ENCODE results near the gene MYOF. TPM values are rescaled to one million over a fixed set of nuclear protein-coding genes. Genes with fewer than 3 reads are reported as not detected.
"Not testable (repeated sequence)": the region's sequence is repeated elsewhere in the genome, so short reads cannot be mapped to it uniquely, and the experiment has no call there.

MYOF gene
- total and polyA plus RNA-seq, 7 donors: 0.70 to 9.4 (median 4.2) TPM

GRCh38 chr10:93287775-93288174 is 194.4 kb downstream of the MYOF start:
- TF ChIP-seq CTCF (IDR thresholded peaks at IDR 0.05): no peak
- DNase-seq: no peak
- Histone ChIP-seq H3K36me3 (ENCODE audit: insufficient read depth in 1 of 2, low read depth in 1 of 2) (no peaks in the 10 kb centered on the region), H3K4me3 (no peak overlapping the region), H3K27ac (no peak overlapping the region), H3K4me1 (no peaks in the 10 kb centered on the region), H3K27me3 (ENCODE audit: insufficient read depth in 3 of 3, low read length in 2 of 3) (no peaks in the 10 kb centered on the region), H3K9me3 (no peaks in the 10 kb centered on the region)
- WGBS, 3 donors: 93 to 100% (median 100%) methylated on average over 1 of the region's 1 CpG
- no peak for ATAC-seq
- intact Hi-C loops (cut with DNase I): loop anchor here in 1 of 2 donors (2.0 kb wide), 2 partner anchors 173 to 209 kb away; no protein-coding TSS in a partner anchor

GRCh38 chr10:93284246-93284645 is 197.9 kb downstream of the MYOF start:
- DNase-seq; H3K27ac ChIP-seq; H3K36me3 ChIP-seq (ENCODE audit: insufficient read depth in 1 of 2, low read depth in 1 of 2); ATAC-seq; intact Hi-C loops (cut with DNase I); H3K4me1 ChIP-seq; H3K27me3 ChIP-seq (ENCODE audit: insufficient read depth in 3 of 3, low read length in 2 of 3); H3K9me3 ChIP-seq; H3K4me3 ChIP-seq: not testable (repeated sequence)
- 88 to 90% (median 90%) methylated on average over 10 to 11 of the region's 11 CpGs for WGBS, 3 donors

GRCh38 chr10:93281367-93281720 is 200.8 kb downstream of the MYOF start:
- DNase-seq: no peak
- no peaks in the 10 kb centered on the region for H3K9me3 ChIP-seq
- H3K4me3 ChIP-seq: no peak overlapping the region
- H3K36me3 ChIP-seq (ENCODE audit: insufficient read depth in 1 of 2, low read depth in 1 of 2): no peaks in the 10 kb centered on the region
- H3K27ac ChIP-seq: no peak overlapping the region
- ATAC-seq: no peak
- peaks cover 0 to 2% (median 0%) of the 10 kb centered on the region in 3 donors for H3K27me3 ChIP-seq (ENCODE audit: insufficient read depth in 3 of 3, low read length in 2 of 3)
- H3K4me1 ChIP-seq: no peaks in the 10 kb centered on the region
- WGBS, 3 donors: 76 to 82% (median 76%) methylated on average over 3 of the region's 3 CpGs
- intact Hi-C loops (cut with DNase I): no loop called here
- TF ChIP-seq CTCF (IDR thresholded peaks at IDR 0.05): no peak

GRCh38 chr10:93280699-93281366 is 201.3 kb downstream of the MYOF start:
- no peak for DNase-seq
- no peak for TF ChIP-seq CTCF (IDR thresholded peaks at IDR 0.05)
- no peaks in the 10 kb centered on the region for H3K36me3 ChIP-seq (ENCODE audit: insufficient read depth in 1 of 2, low read depth in 1 of 2)
- H3K4me1 ChIP-seq: no peaks in the 10 kb centered on the region
- no peaks in the 10 kb centered on the region for H3K9me3 ChIP-seq
- intact Hi-C loops (cut with DNase I): no loop called here
- no peak overlapping the region for H3K27ac ChIP-seq
- no peak overlapping the region for H3K4me3 ChIP-seq
- no peak for ATAC-seq
- peaks cover 0 to 2% (median 0%) of the 10 kb centered on the region in 3 donors for H3K27me3 ChIP-seq (ENCODE audit: insufficient read depth in 3 of 3, low read length in 2 of 3)
- 67 to 72% (median 70%) methylated on average over 8 of the region's 8 CpGs for WGBS, 3 donors

GRCh38 chr10:93280121-93280698 is 201.9 kb downstream of the MYOF start:
- H3K9me3 ChIP-seq: no peaks in the 10 kb centered on the region
- H3K4me1 ChIP-seq: no peaks in the 10 kb centered on the region
- TF ChIP-seq CTCF (IDR thresholded peaks at IDR 0.05): no peak
- 68 to 75% (median 70%) methylated on average over 6 of the region's 6 CpGs for WGBS, 3 donors
- no peak overlapping the region for H3K27ac ChIP-seq
- H3K36me3 ChIP-seq (ENCODE audit: insufficient read depth in 1 of 2, low read depth in 1 of 2): no peaks in the 10 kb centered on the region
- no peak overlapping the region for H3K4me3 ChIP-seq
- DNase-seq: no peak
- no peak for ATAC-seq
- intact Hi-C loops (cut with DNase I): no loop called here
- H3K27me3 ChIP-seq (ENCODE audit: insufficient read depth in 3 of 3, low read length in 2 of 3): peaks cover 0 to 2% (median 0%) of the 10 kb centered on the region in 3 donors

Measured in psoas muscle (tissue), 8 donors.